Stimulated activated CD4-positive, alpha-beta T cell treated with anti-CD3 and anti-CD28 coated beads, Interleukin-4, amount 100 ng/mL, for 24 hours (primary cell): ENCODE results near the gene B3GALT6.

Experiments
- DNase-seq: peaks from one replicate; pipeline ENCODE4 v3.0.0-alpha.2; 2020

The B3GALT6 gene

GRCh38 chr1:1267488-1268283 is 35.6 kb downstream of the B3GALT6 start:
- DNase-seq = no peak

GRCh38 chr1:1268284-1268682 is 36.2 kb downstream of the B3GALT6 start:
- no peak for DNase-seq

GRCh38 chr1:1270813-1271212 is 38.8 kb downstream of the B3GALT6 start:
- DNase-seq = no peak

- DNase-seq = no peak
Observed at GRCh38 chr1:1272341-1273208, 40.5 kb downstream of the B3GALT6 start.

GRCh38 chr1:1273209-1273511 is 41.1 kb downstream of the B3GALT6 start:
- no peak for DNase-seq

- peak; percentile 95 for DNase-seq
Observed at GRCh38 chr1:1273512-1274298, 41.7 kb downstream of the B3GALT6 start, which contains the start of gene UBE2J2. Gene UBE2J2 (minus strand): TSS chr1:1273854. CDS start chr1:1267992, 5,862 bp downstream.

- DNase-seq = no peak
Observed at GRCh38 chr1:1274299-1274930, 42.4 kb downstream of the B3GALT6 start.

- DNase-seq = no peak
Observed at GRCh38 chr1:1274931-1275431, 42.9 kb downstream of the B3GALT6 start.

- no peak for DNase-seq
Observed at GRCh38 chr1:1275836-1276235, 43.8 kb downstream of the B3GALT6 start.

GRCh38 chr1:1278620-1279019 is 46.6 kb downstream of the B3GALT6 start:
- DNase-seq = no peak

- no peak for DNase-seq
Observed at GRCh38 chr1:1279028-1279427, 47.0 kb downstream of the B3GALT6 start.

GRCh38 chr1:1280782-1281481 is 48.9 kb downstream of the B3GALT6 start:
- DNase-seq = no peak

- no peak for DNase-seq
Observed at GRCh38 chr1:1281533-1282321, 49.7 kb downstream of the B3GALT6 start.

GRCh38 chr1:1282998-1283397 is 51.0 kb downstream of the B3GALT6 start:
- no peak for DNase-seq

GRCh38 chr1:1283821-1284220 is 51.8 kb downstream of the B3GALT6 start:
- no peak for DNase-seq
